Glomerular visceral epithelial cell (primary cell): ENCODE measurements around the gene CCDC68.
"Not testable (repeated sequence)": the region's sequence is repeated elsewhere in the genome, so short reads cannot be mapped to it uniquely, and the experiment has no call there.

Experiments used
- DNase-seq: peaks from one replicate; pipeline ENCODE4 v3.0.0-alpha.2; 2016; ENCODE audit errors: extremely low spot score

Gene CCDC68

DNA sequence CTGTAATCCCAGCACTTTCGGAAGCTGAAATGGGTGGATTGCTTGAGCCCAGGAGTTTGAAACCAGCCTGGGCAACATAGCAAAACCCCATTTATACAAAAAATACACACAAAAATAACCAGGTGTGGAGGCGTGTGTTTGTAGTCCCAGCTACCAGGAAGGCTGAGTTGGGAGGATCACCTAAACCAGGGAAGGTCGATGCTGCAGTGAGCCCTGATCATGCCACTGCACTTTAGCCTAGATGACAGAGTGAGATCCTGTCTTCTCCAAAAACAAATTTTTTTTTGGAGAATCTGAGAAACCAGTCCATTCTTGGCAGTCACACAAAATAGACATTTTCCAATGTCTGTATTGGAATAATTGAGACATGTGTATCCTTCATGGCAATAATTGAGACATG lies 84.2 kb downstream of the CCDC68 start:
- no peak for DNase-seq

DNA sequence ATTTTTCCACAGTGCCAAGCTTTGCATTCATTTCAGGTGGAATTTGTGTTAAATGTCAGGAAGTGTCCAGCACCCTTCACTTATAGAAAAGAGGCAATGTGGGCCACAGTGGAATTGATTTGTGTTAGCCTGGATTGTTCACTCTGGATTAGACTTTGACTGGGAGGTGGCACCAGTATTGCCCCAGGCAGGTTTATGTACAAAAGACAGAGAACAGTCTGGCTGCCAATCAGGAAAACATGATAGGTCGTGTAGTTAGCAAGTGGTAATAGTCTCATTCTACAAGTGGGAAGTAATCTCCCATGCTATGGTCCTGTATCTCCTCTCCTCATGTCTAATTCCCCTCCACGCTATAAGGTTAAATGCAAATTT lies 85.4 kb downstream of the CCDC68 start:
- no peak for DNase-seq

DNA sequence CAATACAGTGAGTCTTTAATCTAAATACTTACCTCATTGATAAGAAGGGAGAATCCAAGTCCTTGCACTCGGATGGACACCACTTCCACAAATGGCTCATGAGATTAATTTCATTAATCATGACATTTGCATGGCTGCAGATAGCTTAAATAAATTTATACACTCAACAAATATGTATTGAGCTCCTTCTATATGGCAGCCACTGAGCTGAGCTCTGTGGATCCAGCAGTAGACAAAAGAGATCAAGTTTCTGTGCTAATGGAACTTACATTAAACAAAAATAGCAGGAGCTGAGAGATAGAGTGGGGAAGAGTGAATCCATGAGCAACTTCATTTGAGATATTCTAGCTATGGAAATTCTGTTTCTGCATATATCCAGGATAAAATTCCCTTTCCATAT lies 86.6 kb downstream of the CCDC68 start:
- DNase-seq = no peak

DNA sequence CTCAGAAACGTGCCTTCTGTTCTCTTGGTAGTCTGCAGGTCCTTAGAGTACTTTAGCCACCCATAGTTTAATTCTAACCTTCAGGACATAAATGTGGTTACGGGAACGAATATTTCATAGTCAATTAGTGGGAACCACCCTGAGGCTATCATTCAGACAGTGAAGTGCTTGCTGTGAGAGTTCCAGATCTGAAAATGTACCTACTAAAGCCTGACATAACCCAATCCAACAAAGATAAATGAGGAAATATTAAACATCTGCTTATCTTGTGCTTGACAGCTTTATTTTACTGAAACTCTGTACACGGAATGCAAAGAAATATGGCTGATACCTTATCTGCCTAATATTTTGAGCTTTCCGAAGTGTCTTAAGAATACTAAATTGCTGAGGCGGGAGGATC lies 88.0 kb downstream of the CCDC68 start:
- no peak for DNase-seq

DNA sequence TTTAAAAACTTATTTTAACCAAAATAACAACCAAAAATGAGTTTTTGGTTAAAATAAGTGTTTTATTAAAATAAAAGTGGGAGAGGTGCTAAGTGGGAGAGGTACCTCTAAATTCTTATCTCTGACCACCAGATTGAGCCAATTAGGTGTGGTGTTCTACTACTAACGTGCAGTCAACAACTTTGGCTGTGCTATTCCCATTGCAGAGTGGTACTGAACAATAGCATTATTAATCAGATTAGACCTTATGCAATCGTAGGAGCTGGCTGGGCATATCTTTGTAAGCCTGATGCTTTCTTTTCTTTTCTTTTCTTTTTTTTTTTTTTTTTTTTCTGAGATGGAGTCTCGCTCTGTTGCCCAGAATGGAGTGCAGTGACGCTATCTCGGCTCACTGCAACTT lies 92.1 kb downstream of the CCDC68 start:
- DNase-seq = no peak

DNA sequence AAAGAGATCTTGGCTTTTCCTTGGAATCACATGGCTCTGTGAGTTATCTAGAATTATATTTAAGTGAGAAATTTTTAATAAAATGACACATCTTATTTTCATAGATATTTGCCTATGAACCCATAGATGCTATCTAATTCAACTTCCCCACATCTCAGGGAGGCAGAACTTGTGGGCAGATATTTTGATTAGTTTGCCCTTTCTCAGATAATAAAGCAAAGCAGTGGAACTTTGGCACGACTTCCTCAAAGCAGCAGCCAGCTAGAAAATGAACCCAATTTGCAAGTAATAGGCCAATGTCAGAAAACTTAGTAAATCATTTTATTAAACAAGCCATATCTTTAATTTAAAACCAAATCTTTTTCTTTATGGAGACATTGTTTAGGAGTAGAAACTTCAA lies 98.3 kb downstream of the CCDC68 start:
- DNase-seq = no peak

DNA sequence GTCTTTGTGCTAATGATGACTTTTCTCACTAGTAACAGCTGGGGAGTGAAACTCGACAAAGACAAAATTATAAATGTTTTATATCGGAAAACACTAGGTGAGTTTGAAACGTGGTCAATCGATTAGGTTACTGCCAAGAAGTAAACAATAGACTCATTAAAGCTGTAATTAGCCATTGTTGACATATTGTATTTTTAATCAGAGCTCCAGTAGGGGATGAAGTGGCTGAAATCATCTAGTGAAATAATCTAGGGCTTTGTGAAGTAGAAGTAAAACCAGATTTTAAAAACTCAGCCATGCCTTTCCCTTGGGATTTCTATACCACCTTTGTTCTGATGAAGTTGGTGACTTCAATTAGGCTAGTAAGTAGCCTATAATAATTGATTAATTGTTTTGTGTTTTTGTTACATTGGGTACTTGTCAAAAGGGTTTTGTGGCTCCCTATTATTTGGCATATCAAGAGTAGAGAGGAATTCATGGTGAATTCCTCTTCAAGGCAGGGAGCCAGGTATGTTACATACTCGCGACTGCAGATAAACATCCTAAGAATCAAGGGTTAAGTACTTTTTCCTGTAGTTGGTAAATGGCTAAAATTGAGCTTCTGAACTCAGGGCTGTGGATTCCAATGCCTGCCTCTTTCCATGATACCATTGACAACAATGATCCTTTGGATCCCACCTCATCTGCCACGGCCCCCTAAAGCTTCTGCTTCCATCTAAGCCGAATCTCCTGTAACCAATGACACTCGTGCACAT lies 99.4 kb downstream of the CCDC68 start:
- DNase-seq = no peak

DNA sequence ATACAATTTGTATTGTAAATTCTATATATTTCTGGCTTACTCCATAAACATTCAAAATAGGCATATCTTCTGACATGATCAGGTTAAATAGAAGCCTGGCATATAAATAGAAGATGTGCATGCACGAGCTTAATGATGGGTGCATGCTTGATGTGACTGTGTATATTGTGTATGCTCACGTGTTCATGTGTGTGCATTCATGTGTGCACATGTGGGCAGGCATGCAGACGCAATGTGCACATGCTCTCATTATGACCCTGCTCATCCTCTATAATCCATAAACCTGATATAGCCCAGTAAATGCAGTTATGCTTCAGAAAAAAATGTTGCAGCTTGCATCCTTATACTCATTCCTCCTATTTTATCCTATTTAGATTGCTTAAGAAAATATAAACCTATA lies 101.8 kb downstream of the CCDC68 start:
- no peak for DNase-seq

DNA sequence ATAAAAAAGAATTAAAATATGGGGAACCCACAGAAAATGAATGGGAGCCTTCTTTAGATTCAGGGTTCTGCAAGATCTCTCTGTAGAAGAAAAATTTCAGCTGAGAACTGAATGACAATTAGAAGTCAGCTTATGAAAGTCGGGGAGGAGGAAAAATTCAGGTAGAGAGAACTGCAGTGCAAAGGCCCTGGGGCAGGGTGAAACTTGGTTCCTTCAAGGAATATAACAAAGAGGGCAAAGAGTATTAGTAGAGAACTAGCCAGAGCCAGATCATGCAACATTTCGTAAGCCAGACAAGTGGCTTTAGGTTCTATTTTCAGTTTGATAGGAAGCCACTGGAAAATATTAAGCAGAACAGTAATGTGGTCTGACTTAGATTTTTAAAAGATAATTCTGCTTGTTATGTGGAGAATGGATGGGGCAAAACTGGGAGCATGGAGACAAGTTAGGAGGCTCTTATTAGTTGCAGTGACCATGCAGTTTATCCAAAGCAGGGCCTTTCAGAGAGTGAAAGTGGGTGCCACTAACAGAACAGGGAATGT lies 103.1 kb downstream of the CCDC68 start:
- DNase-seq = no peak

DNA sequence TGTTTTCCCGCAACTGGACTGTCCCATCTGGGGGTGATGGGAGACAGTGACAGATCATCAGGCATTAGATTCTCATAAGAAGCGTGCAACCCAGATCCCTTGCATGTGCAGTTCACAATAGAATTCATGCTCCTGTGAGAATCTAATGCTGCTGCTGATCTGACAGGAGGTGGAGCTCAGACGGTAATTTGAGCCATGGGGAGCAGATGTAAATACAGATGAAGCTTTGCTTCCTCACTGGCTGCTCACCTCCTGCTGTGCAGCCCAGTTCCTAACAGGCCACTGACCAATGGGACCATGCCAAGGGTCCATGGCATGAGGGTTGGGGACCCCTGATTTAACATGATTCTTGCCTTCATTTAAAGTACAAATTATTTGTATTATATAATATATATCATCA lies 104.2 kb downstream of the CCDC68 start:
- not testable (repeated sequence) for DNase-seq

DNA sequence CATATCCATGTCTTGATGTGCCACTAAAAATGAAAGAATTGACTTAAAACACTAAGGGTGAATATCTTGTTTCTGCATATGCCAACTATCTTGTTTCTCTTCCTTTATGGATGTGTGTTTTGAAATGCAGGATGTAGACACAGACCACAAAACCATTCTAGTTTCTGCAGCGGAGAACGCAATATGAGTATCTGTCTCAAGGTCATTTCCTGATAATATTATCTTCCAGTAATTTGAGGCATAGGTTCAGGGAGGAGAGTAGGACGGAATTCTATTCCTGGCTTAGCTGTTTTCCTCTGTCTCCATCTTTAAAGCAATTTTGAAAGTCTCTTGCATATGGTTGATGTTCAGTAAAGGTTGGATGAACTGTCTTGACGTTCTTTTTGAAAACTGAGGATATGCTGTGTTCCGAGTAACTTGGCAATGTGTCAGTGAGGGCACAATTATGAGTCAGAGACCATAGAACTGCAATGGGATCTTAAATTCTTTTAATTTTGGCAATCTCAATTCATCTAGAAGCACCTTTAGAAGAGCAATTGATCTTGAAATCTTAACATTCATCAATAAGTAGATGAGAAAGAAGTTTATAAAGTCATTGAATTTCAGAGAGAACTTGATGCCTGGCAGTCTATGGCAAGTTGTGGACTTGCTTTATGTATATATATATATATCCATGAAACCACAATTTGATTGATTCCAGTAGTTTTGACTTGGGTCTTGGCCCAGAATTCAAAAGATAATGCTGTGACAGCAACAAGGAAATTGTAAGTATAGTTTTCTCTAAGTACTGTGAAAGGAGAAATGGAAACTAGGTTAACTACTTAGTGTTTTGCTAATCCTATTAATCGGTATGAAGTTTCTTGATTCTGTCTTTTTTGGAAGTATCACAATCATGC lies 106.2 kb downstream of the CCDC68 start:
- DNase-seq = no peak
